Mammary epithelial cell (primary cell): Measurements from ENCODE around the gene GAL3ST2.

Experiments
- CTCF ChIP-seq, 2 donors: IDR thresholded peaks in 1 of 2; conservative IDR thresholded peaks in 1 of 2; 2 replicates each; pipeline ENCODE4 v1.5.1; 2011 to 2012; ENCODE audit warnings: inconsistent platforms in 2 of 2, low read length in 2 of 2, mild to moderate bottlenecking in 2 of 2, control low read depth in 1 of 2, low read depth in 1 of 2; ENCODE audit not compliant: insufficient read depth in 1 of 2; ENCODE audit errors: extremely low read depth in 1 of 2
- EZH2 ChIP-seq: IDR thresholded peaks from 2 replicates; pipeline ENCODE4 v1.6.1; 2012; ENCODE audit warnings: low read length, inconsistent platforms, borderline replicate concordance

- TF ChIP-seq CTCF (conservative IDR thresholded peaks at IDR 0.05 in 1 of 2, IDR thresholded peaks at IDR 0.05 in 1 of 2; ENCODE audit: extremely low read depth in 1 of 2, insufficient read depth in 1 of 2, low read depth in 1 of 2, low read length in 2 of 2): no peak
- TF ChIP-seq EZH2: no peak
These were observed 50.8 kb downstream of the GAL3ST2 start for GRCh38 chr2:241827394-241827793.
